ENCODE measurements around the gene PLPPR2.

Gene PLPPR2

DNA sequence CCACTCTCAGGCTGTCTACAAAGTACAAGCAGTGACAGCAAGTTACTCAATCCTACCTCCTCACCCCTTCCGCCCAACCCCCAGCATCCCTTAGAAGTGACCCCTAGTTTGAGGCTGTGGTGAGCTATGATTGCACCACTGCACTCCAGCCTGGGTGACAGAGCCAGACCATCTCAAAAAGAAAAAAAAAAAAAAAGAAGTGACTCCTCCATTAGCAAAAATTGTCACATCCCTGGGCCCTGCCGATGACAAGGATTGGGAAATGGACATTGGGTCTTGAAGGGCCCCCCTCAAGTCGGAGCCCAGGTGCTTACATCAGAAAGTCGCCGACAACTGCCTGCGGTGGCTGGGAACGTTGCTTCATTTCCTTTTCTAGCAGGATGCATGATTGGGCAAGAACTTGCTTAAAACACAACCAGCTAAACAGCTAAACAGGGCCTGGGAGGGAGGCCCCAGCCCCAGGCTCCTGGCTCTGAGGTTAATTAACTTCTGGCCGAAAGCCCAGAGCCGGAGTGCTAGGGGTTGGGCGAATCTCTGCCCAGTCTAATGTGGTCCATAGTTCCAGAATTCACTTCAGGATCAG is 31.1 kb upstream of the PLPPR2 start:
- Histone ChIP-seq H3K9me2 (replicated peaks; ENCODE audit: control insufficient read depth, low read length) (no peaks in the 10 kb centered on the region), H3K4me2 (ENCODE audit: low read length) (peak overlapping the region; percentile 93), H4K20me1 (ENCODE audit: control insufficient read depth, insufficient read depth, low read depth, low read length) (no peaks in the 10 kb centered on the region), H3K79me2 (ENCODE audit: control insufficient read depth, low read length) (peaks cover 24% of the 10 kb centered on the region), H3K4me3 (ENCODE audit: low read length) (peak overlapping the region; percentile 64), H3F3A (ENCODE audit: control insufficient read depth, insufficient read depth) (peaks cover 10% of the 10 kb centered on the region; the same call in 1 of the 2 replicates), H3K27ac (ENCODE audit: low read depth, low read length) (peak overlapping the region; percentile 76), H3K9me3 (ENCODE audit: control insufficient read depth, insufficient read depth, low read length) (no peaks in the 10 kb centered on the region), H3K27me3 (ENCODE audit: control insufficient read depth, low read length) (no peaks in the 10 kb centered on the region), H3K4me1 (ENCODE audit: control insufficient read depth, low read length) (peaks cover 52% of the 10 kb centered on the region), H3K36me3 (ENCODE audit: control insufficient read depth, low read length) (no peaks in the 10 kb centered on the region)
- TF ChIP-seq EZH2phosphoT487 (IDR thresholded peaks at IDR 0.05; ENCODE audit: borderline replicate concordance, low read length), result no peak
- TF ChIP-seq, protein P1, sequence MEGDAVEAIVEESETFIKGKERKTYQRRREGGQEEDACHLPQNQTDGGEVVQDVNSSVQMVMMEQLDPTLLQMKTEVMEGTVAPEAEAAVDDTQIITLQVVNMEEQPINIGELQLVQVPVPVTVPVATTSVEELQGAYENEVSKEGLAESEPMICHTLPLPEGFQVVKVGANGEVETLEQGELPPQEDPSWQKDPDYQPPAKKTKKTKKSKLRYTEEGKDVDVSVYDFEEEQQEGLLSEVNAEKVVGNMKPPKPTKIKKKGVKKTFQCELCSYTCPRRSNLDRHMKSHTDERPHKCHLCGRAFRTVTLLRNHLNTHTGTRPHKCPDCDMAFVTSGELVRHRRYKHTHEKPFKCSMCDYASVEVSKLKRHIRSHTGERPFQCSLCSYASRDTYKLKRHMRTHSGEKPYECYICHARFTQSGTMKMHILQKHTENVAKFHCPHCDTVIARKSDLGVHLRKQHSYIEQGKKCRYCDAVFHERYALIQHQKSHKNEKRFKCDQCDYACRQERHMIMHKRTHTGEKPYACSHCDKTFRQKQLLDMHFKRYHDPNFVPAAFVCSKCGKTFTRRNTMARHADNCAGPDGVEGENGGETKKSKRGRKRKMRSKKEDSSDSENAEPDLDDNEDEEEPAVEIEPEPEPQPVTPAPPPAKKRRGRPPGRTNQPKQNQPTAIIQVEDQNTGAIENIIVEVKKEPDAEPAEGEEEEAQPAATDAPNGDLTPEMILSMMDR (IDR thresholded peaks at IDR 0.05; ENCODE audit: low read depth, low read length, poor library complexity, severe bottlenecking), result no peak

DNA sequence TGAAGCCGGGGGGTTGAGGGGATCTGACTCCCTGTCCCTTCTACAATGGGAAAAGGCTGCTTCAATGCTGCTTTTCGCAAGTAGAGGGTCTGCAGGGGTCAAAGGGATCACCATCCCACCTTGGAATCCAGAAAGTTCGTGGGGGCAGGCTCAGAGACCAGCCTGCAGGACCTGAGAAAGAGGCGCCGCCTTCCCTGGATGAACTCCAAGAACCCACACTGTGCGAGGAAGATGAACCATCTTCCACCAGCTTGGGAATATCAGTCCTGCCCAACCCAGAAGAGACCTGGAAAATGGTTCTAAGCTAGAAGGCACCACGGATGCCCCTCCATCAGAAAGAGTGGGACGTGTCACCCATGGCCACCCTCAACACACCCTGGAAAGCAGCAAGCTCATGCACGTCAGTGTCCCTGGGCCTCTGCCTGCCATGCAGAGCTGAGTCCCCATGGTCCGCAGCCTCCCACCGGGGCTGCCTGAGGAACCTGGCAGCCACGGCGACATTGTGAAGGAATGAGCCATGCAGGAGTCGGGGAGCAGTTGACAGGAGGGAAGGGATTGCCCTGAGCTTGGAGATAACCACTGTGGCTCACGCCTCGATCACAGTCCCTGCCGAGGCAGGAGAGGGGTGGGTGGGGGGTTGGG is 30.4 kb upstream of the PLPPR2 start:
- no peaks in the 10 kb centered on the region for H3K36me3 ChIP-seq (ENCODE audit: control insufficient read depth, low read length)
- H3K4me1 ChIP-seq (ENCODE audit: control insufficient read depth, low read length), result peaks cover 52% of the 10 kb centered on the region
- TF ChIP-seq EZH2phosphoT487 (IDR thresholded peaks at IDR 0.05; ENCODE audit: borderline replicate concordance, low read length), result no peak
- TF ChIP-seq, protein P1 (IDR thresholded peaks at IDR 0.05; ENCODE audit: low read depth, low read length, poor library complexity, severe bottlenecking), result no peak
- H4K20me1 ChIP-seq (ENCODE audit: control insufficient read depth, insufficient read depth, low read depth, low read length), result no peaks in the 10 kb centered on the region
- peaks cover 10% of the 10 kb centered on the region; the same call in 1 of the 2 replicates for H3F3A ChIP-seq (ENCODE audit: control insufficient read depth, insufficient read depth)
- H3K9me3 ChIP-seq (ENCODE audit: control insufficient read depth, insufficient read depth, low read length), result no peaks in the 10 kb centered on the region
- H3K27me3 ChIP-seq (ENCODE audit: control insufficient read depth, low read length), result no peaks in the 10 kb centered on the region
- H3K79me2 ChIP-seq (ENCODE audit: control insufficient read depth, low read length), result peaks cover 17% of the 10 kb centered on the region
- peak overlapping the region; percentile 93 for H3K4me2 ChIP-seq (ENCODE audit: low read length)
- H3K9me2 ChIP-seq (replicated peaks; ENCODE audit: control insufficient read depth, low read length), result no peaks in the 10 kb centered on the region
- peak overlapping the region; percentile 76 for H3K27ac ChIP-seq (ENCODE audit: low read depth, low read length)
- peak overlapping the region; percentile 64 for H3K4me3 ChIP-seq (ENCODE audit: low read length)

DNA sequence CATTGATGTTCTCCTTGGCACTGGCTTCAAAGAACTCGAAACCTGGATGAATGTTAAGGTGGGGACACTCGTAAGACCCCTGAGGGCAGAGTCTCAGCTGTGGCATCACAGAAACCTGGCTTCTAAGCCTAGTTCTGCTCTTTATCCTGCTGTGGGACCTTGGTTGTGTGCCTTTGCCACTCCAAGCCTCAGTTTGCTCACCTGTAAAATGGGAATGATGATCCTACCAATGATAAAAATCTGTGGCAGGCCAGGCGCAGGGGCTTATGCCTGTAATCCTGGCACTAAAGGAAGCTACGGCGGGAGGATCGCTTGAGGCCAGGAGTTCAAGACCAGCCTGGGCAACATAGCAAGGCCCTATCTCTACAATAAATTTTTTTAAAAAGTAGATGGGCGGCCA is 29.7 kb upstream of the PLPPR2 start:
- no peaks in the 10 kb centered on the region for H3K9me3 ChIP-seq (ENCODE audit: control insufficient read depth, insufficient read depth, low read length)
- H3K4me3 ChIP-seq (ENCODE audit: low read length), result no peak overlapping the region
- no peaks in the 10 kb centered on the region for H3K27me3 ChIP-seq (ENCODE audit: control insufficient read depth, low read length)
- peaks cover 46% of the 10 kb centered on the region for H3K4me1 ChIP-seq (ENCODE audit: control insufficient read depth, low read length)
- no peaks in the 10 kb centered on the region for H3K9me2 ChIP-seq (replicated peaks; ENCODE audit: control insufficient read depth, low read length)
- H3F3A ChIP-seq (ENCODE audit: control insufficient read depth, insufficient read depth), result peaks cover 10% of the 10 kb centered on the region; the same call in 1 of the 2 replicates
- H3K4me2 ChIP-seq (ENCODE audit: low read length), result no peak overlapping the region
- no peaks in the 10 kb centered on the region for H4K20me1 ChIP-seq (ENCODE audit: control insufficient read depth, insufficient read depth, low read depth, low read length)
- peaks cover 11% of the 10 kb centered on the region for H3K79me2 ChIP-seq (ENCODE audit: control insufficient read depth, low read length)
- H3K27ac ChIP-seq (ENCODE audit: low read depth, low read length), result no peak overlapping the region
- H3K36me3 ChIP-seq (ENCODE audit: control insufficient read depth, low read length), result no peaks in the 10 kb centered on the region
- TF ChIP-seq EZH2phosphoT487 (IDR thresholded peaks at IDR 0.05; ENCODE audit: borderline replicate concordance, low read length), result no peak

DNA sequence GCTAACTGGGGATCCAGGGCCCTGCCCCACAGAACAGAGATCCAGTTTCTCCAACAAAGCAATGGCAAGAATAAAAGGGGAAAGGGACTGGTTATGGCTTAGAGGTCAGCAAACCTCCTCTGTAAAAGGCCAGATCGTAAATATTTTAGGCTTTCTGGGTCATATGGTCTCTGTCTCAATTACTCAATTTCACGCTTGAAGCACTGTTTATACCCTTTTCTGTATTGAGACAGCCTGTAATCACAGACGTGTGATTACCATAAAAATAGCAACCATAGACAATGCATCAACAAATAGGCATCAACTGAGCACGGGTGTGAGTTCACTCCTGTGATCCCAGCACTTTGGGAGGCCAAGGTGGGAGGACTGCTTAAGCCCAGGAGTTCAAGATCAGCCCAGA is 25.1 kb upstream of the PLPPR2 start:
- Histone ChIP-seq H3K79me2 (ENCODE audit: control insufficient read depth, low read length) (no peaks in the 10 kb centered on the region), H3K36me3 (ENCODE audit: control insufficient read depth, low read length) (peaks cover 1% of the 10 kb centered on the region), H3K4me2 (ENCODE audit: low read length) (no peak overlapping the region), H3K27me3 (ENCODE audit: control insufficient read depth, low read length) (no peaks in the 10 kb centered on the region), H3K4me1 (ENCODE audit: control insufficient read depth, low read length) (peaks cover under 1% of the 10 kb centered on the region), H3K27ac (ENCODE audit: low read depth, low read length) (no peak overlapping the region), H3F3A (ENCODE audit: control insufficient read depth, insufficient read depth) (no peaks in the 10 kb centered on the region), H4K20me1 (ENCODE audit: control insufficient read depth, insufficient read depth, low read depth, low read length) (no peaks in the 10 kb centered on the region), H3K4me3 (ENCODE audit: low read length) (no peak overlapping the region), H3K9me3 (ENCODE audit: control insufficient read depth, insufficient read depth, low read length) (no peaks in the 10 kb centered on the region), H3K9me2 (replicated peaks; ENCODE audit: control insufficient read depth, low read length) (no peaks in the 10 kb centered on the region)
- TF ChIP-seq, protein P1 (IDR thresholded peaks at IDR 0.05; ENCODE audit: low read depth, low read length, poor library complexity, severe bottlenecking), result no peak

Measured in DOHH2 (cell line).